T-cell (primary cell): ENCODE results near the gene CYP51A1. TPM values are rescaled to one million over a fixed set of nuclear protein-coding genes. Genes with fewer than 3 reads are reported as not detected.
"Not testable (repeated sequence)": the region's sequence is repeated elsewhere in the genome, so short reads cannot be mapped to it uniquely, and the experiment has no call there.

Experiments
- ATAC-seq, 4 experiments: fragments of 200-7000 bp in 3 of 4; fragments of 150-1000 bp in 1 of 4; cut with Tn5 transposase; replicated peaks in 1 of 4; 1 replicate in 3 of 4; 2 replicates in 1 of 4; pipeline ENCODE4 v1.10.0; 2021; ENCODE audit warnings: moderate library complexity in 3 of 4, mild to moderate bottlenecking in 2 of 4, moderate number of reproducible peaks in 1 of 4
- CTCF ChIA-PET, 2 donors: fragments of 300-600 bp; sonication (Branson Sonifier 250); formaldehyde crosslinking; loops; one replicate each; lab custom pipeline; 2022; ENCODE audit warnings: antibody characterized with exemption in 2 of 2; lab: Charles Lee
- POLR2A ChIA-PET, 2 donors: fragments of 300-600 bp; sonication (Branson Sonifier 250); formaldehyde crosslinking; loops; one replicate each; lab custom pipeline; 2022; ENCODE audit warnings: antibody characterized with exemption in 2 of 2; lab: Charles Lee
- DNase-seq, 35 experiments: peaks; one replicate each; pipeline versions ENCODE4 v3.0.0 to v3.0.0-alpha.2; 2013 to 2023
- H3K27ac ChIP-seq: one replicate; pipeline ENCODE4 v1.5.1; 2013; ENCODE audit warnings: low read length
- H3K27me3 ChIP-seq, 2 experiments: replicated peaks in 1 of 2; 1 replicate in 1 of 2; 2 replicates in 1 of 2; pipeline versions ENCODE4 v1.6.1 to v1.7.0; 2013; ENCODE audit warnings: low read length in 1 of 2, mixed read lengths in 1 of 2; ENCODE audit not compliant: control insufficient read depth in 2 of 2, insufficient read depth in 2 of 2; ENCODE audit errors: extremely low read depth in 1 of 2
- H3K36me3 ChIP-seq, 2 donors: 1 replicate in 1 of 2; 2 replicates in 1 of 2; pipeline versions ENCODE4 v1.6.1 to v1.7.0; 2013; ENCODE audit warnings: low read length in 1 of 2; ENCODE audit not compliant: control insufficient read depth in 2 of 2, insufficient read depth in 1 of 2; ENCODE audit errors: extremely low read depth in 1 of 2
- H3K4me1 ChIP-seq, 2 experiments: 1 replicate in 1 of 2; 2 replicates in 1 of 2; pipeline versions ENCODE4 v1.6.1 to v1.7.0; 2013; ENCODE audit warnings: low read length in 2 of 2, mixed read lengths in 1 of 2; ENCODE audit not compliant: insufficient read depth in 2 of 2, control insufficient read depth in 1 of 2; ENCODE audit errors: extremely low read depth in 1 of 2
- H3K4me3 ChIP-seq, 2 donors: 1 replicate in 1 of 2; 2 replicates in 1 of 2; pipeline versions ENCODE4 v1.5.1 to v1.7.0; 2013; ENCODE audit warnings: mild to moderate bottlenecking in 2 of 2, low read length in 1 of 2, moderate library complexity in 1 of 2; ENCODE audit not compliant: control insufficient read depth in 1 of 2; ENCODE audit errors: extremely low read depth in 1 of 2
- H3K9me3 ChIP-seq: 2 replicates; pipeline ENCODE4 v1.7.0; 2013
- H3K27ac Mint-ChIP-seq, 2 donors: one replicate each; pipeline ENCODE4 v1.8.0; 2020 to 2021; ENCODE audit warnings: mild to moderate bottlenecking in 2 of 2, mixed read lengths in 2 of 2
- H3K27me3 Mint-ChIP-seq, 2 donors: one replicate each; pipeline ENCODE4 v1.8.0; 2021 to 2022; ENCODE audit warnings: mixed read lengths in 2 of 2
- H3K36me3 Mint-ChIP-seq: one replicate; pipeline ENCODE4 v1.8.0; 2021; ENCODE audit warnings: mixed read lengths
- H3K4me1 Mint-ChIP-seq, 3 donors: one replicate each; pipeline ENCODE4 v1.8.0; 2020 to 2022; ENCODE audit warnings: mixed read lengths in 3 of 3, mild to moderate bottlenecking in 1 of 3
- H3K4me3 Mint-ChIP-seq, 3 donors: one replicate each; pipeline ENCODE4 v1.8.0; 2020 to 2022; ENCODE audit warnings: mild to moderate bottlenecking in 3 of 3, mixed read lengths in 3 of 3, moderate library complexity in 3 of 3
- H3K9me3 Mint-ChIP-seq, 3 donors: one replicate each; pipeline ENCODE4 v1.8.0; 2020 to 2022; ENCODE audit warnings: mixed read lengths in 3 of 3
- WGBS: methylation state at CpG from one replicate; pipeline ENCODE4 v1.1.5; 2013; ENCODE audit warnings: missing lambda C conversion rate; ENCODE audit not compliant: insufficient coverage; 5-methylcytosine and 5-hydroxymethylcytosine counted together
- total RNA-seq, 35 experiments: library from RNA in 6 of 35; stranded (reverse) in 6 of 35; fragments of 120-200 nt in 1 of 35; gene quantifications; one replicate each; pipeline versions ENCODE4 v1.2.1 to v1.2.4 and lab custom pipeline; 2013 to 2026

CYP51A1 gene
- total RNA-seq, 5 donors from 2014 or later (not counting 1 experiment from before 2014, with no cell fraction given): 12.8 to 25.8 (median 18.5) TPM

- H3K27ac Mint-ChIP-seq, DNase-seq, ATAC-seq, H3K4me1 ChIP-seq, H3K4me3 ChIP-seq, H3K4me3 Mint-ChIP-seq, H3K9me3 ChIP-seq, H3K27me3 ChIP-seq, H3K36me3 ChIP-seq, CTCF ChIA-PET, H3K9me3 Mint-ChIP-seq, H3K27me3 Mint-ChIP-seq, H3K36me3 Mint-ChIP-seq, H3K27ac ChIP-seq, H3K4me1 Mint-ChIP-seq, POLR2A ChIA-PET: not testable (repeated sequence)
- WGBS: 90% methylated on average over 48 of the region's 50 CpGs
Observed at GRCh38 chr7:92143192-92143880, 9.1 kb upstream of the CYP51A1 start.

- H3K27me3 Mint-ChIP-seq, H3K9me3 ChIP-seq, DNase-seq, H3K27ac ChIP-seq, H3K9me3 Mint-ChIP-seq, ATAC-seq, H3K4me1 Mint-ChIP-seq, H3K36me3 ChIP-seq, POLR2A ChIA-PET, CTCF ChIA-PET, H3K27ac Mint-ChIP-seq, H3K36me3 Mint-ChIP-seq, H3K27me3 ChIP-seq, H3K4me1 ChIP-seq, H3K4me3 ChIP-seq: not testable (repeated sequence)
- peak overlapping the region in 1 of 3 donors; percentile 2 for H3K4me3 Mint-ChIP-seq
- WGBS: 92% methylated on average over 7 of the region's 9 CpGs
Observed at GRCh38 chr7:92142791-92143190, 8.5 kb upstream of the CYP51A1 start.

- no peak overlapping the region for H3K4me3 ChIP-seq
- H3K4me1 ChIP-seq: no peaks in the 10 kb centered on the region
- Mint-ChIP-seq H3K27me3 (no peaks in the 10 kb centered on the region), H3K36me3 (no peaks in the 10 kb centered on the region), H3K9me3 (no peaks in the 10 kb centered on the region), H3K27ac (no peak overlapping the region), H3K4me3 (no peak overlapping the region), H3K4me1 (peaks cover 0 to 2% (median 0%) of the 10 kb centered on the region in 3 donors)
- H3K36me3 ChIP-seq: no peaks in the 10 kb centered on the region
- ChIA-PET CTCF (interaction anchor here in 1 of 2 donors (1.2 kb wide), 1 partner anchor 265 kb away, joined by 6 read pairs; no protein-coding TSS in a partner anchor), POLR2A (interaction anchor here in 1 of 2 donors (0.8 kb wide), 1 partner anchor 161 kb away, joined by 5 read pairs; no protein-coding TSS in a partner anchor)
- H3K9me3 ChIP-seq: no peaks in the 10 kb centered on the region
- no peaks in the 10 kb centered on the region for H3K27me3 ChIP-seq
- ATAC-seq (no peak), DNase-seq (no peak)
- WGBS: 58% methylated on average over 2 of the region's 7 CpGs
- no peak overlapping the region for H3K27ac ChIP-seq
Observed at GRCh38 chr7:92141161-92141560, 6.9 kb upstream of the CYP51A1 start.

GRCh38 chr7:92137557-92137956, 3.3 kb upstream of the CYP51A1 start:
- no peaks in the 10 kb centered on the region for H3K27me3 ChIP-seq
- ChIA-PET POLR2A (interaction anchor here (0.6 to 0.7 kb wide), 2 partner anchors 437 to 467 kb away, joined by 3 to 4 read pairs; no protein-coding TSS in a partner anchor), CTCF (no interaction called here)
- 100% methylated on average over 1 of the region's 2 CpGs for WGBS
- no peak for DNase-seq
- no peaks in the 10 kb centered on the region for H3K27me3 Mint-ChIP-seq
- H3K4me3 ChIP-seq: no peak overlapping the region
- peaks cover 8 to 21% of the 10 kb centered on the region in 2 experiments for H3K4me1 ChIP-seq
- H3K4me3 Mint-ChIP-seq: no peak overlapping the region
- H3K9me3 Mint-ChIP-seq: no peaks in the 10 kb centered on the region
- H3K27ac Mint-ChIP-seq: no peak overlapping the region
- no peak overlapping the region for H3K27ac ChIP-seq
- no peaks in the 10 kb centered on the region for H3K9me3 ChIP-seq
- H3K36me3 ChIP-seq: no peaks in the 10 kb centered on the region
- no peaks in the 10 kb centered on the region for H3K36me3 Mint-ChIP-seq
- ATAC-seq: no peak
- peaks cover 21 to 26% (median 23%) of the 10 kb centered on the region in 3 donors for H3K4me1 Mint-ChIP-seq

GRCh38 chr7:92135052-92135889, 994 bp upstream of the CYP51A1 start:
- Histone ChIP-seq H3K4me3 (peak overlapping the region; percentile 52 to 98), H3K36me3 (no peaks in the 10 kb centered on the region), H3K9me3 (no peaks in the 10 kb centered on the region), H3K27me3 (no peaks in the 10 kb centered on the region), H3K27ac (peak overlapping the region; percentile 81), H3K4me1 (peaks cover 8 to 21% of the 10 kb centered on the region in 2 experiments)
- WGBS: 32% methylated on average over 9 of the region's 21 CpGs
- ChIA-PET CTCF (no interaction called here), POLR2A (no interaction called here)
- Mint-ChIP-seq H3K27me3 (no peaks in the 10 kb centered on the region), H3K36me3 (peaks cover 6% of the 10 kb centered on the region), H3K4me3 (peak overlapping the region; percentile 89 to 99 (median 95)), H3K9me3 (no peaks in the 10 kb centered on the region), H3K27ac (peak overlapping the region; percentile 94 to 99), H3K4me1 (peaks cover 31 to 37% (median 34%) of the 10 kb centered on the region in 3 donors)
- DNase-seq (peak in 8 of 35 experiments; percentile 0 to 17 (median 3)), ATAC-seq (no peak)

- H3K4me3 ChIP-seq: peak overlapping the region; percentile 52 to 98
- ATAC-seq: peak; percentile 30 to 42 (median 38)
- Mint-ChIP-seq H3K27me3 (no peaks in the 10 kb centered on the region), H3K9me3 (no peaks in the 10 kb centered on the region), H3K36me3 (peaks cover 11% of the 10 kb centered on the region), H3K4me1 (peaks cover 31 to 37% (median 34%) of the 10 kb centered on the region in 3 donors), H3K27ac (peak overlapping the region; percentile 94 to 99), H3K4me3 (peak overlapping the region; percentile 89 to 99 (median 95))
- no peaks in the 10 kb centered on the region for H3K27me3 ChIP-seq
- H3K27ac ChIP-seq: peak overlapping the region; percentile 81
- WGBS: 0% methylated on average over 42 of the region's 42 CpGs
- POLR2A ChIA-PET: no interaction called here
- no peaks in the 10 kb centered on the region for H3K9me3 ChIP-seq
- no peaks in the 10 kb centered on the region for H3K36me3 ChIP-seq
- CTCF ChIA-PET: interaction anchor here in 1 of 2 donors (1.5 kb wide), 1 partner anchor 314 kb away, joined by 6 read pairs; the partner anchor contains the start of gene GATAD1
- DNase-seq: peak; percentile 15 to 70 (median 47)
- peaks cover 8 to 21% of the 10 kb centered on the region in 2 experiments for H3K4me1 ChIP-seq
Observed at GRCh38 chr7:92133737-92134270, 473 bp downstream of the CYP51A1 start.
